Measurements from ENCODE around the gene DDHD1.

The DDHD1 gene

DNA sequence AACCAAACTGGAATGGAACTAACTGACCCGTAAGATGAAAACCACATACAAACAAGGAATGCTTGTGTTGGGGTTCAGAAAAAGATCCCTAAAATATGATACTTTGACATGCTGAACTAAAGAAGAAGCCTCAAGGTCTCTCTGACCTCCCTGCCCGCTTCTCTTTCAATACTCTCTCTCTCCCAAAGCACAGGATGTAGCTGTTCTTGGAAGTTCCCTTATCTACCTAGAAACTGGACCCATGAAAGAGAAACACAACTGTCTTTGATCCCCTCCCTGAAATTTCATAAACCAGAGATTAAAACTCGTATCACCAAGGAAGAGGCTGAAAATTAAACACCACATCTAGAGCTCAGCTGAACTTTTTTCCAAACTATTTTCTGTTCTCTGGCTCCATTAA lies 125.6 kb downstream of the DDHD1 start:
- DNase-seq = no peak

- no peak for DNase-seq
Observed at GRCh38 chr14:53027041-53027440, 126.1 kb downstream of the DDHD1 start.

DNA sequence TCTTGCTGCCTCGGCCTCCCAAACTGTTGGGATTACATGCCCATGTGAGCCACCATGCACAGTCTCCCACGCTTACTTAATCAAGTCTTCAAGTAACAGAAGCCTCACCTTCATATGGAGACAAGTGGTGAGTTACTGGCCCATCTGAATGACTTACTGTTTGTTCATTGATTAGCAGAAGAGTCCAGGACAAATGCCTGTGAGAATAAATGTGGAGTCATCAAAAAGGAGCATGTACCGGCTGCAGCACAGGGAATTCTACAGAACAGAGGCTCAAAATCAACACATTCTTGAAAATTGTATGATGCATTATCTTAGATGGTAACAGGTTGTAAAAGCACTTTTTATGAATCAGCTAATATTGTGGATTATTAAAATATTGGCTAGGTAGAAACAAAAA lies 129.8 kb downstream of the DDHD1 start:
- DNase-seq = no peak

DNA sequence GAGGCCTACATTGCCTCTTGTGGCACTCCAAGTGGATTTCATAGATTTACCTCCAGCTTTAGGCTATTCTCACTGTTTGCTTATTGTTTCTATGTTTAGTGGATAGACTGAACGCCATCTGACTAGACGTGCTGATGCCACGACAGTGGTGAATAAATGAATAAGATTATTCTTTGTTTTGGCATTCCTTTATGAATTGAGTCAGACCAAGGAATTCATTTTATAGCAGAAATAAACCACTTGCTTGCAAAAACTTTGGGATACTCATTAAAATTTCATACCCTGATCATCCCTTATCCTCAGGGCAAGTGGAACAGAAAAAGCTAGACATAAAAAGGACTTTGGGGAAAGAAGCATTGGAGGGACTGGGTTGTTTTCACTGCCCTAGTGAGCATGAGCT lies 130.5 kb downstream of the DDHD1 start:
- no peak for DNase-seq

DNA sequence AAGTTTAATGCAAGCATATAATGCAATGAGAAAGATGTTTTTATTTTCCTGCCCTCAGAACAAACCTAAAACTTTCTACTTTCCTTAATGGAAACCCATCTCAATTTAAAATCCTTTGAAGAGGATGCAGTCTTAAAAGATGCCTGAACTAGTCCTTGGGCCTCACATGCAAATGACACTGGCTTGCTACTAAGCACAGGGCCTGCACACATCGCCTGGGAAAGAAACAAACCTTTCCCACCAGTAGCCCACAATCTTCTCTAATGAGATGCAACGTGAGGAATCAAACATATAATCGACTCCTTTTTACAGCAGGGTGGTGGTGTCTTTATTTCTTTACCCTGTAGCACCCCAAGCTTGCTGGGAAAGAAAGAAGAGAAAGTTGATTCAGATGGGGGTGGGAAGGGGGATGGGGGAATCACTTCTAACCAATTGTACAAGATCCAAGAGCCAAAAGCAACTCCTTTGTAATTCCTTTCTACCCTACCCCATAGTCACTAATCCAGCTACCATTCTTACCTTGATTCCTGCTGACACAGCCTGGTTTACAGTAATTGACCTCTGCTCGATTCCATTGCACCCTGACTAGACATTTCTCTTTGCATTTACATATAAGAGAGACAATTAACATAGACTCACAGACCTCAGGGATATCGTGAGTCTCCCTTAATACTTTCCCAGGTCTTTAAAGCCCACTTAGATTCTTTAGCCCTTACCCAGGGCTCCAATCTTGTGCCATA lies 132.8 kb downstream of the DDHD1 start:
- DNase-seq = no peak

- no peak for DNase-seq
Observed at GRCh38 chr14:53019406-53019805, 133.7 kb downstream of the DDHD1 start.

DNA sequence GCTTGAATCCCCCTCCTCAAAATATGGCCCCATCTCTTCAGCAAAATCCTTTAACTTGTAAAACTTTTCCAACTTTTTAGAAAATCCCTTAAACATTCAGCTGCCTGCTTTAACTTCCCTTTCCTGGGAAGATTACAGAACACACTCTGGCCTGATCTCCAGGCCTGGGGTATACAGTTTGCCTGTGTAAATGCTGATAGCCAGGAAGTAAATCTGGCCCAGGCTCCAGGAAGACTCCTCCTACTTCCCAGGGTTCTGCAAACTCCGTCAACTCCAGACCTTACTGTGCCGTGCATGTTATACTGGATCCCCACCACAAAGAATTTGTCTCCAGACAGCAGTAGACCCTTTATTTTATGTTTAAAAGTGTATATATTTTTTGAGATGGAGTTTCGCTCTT lies 135.3 kb downstream of the DDHD1 start:
- DNase-seq = no peak

DNA sequence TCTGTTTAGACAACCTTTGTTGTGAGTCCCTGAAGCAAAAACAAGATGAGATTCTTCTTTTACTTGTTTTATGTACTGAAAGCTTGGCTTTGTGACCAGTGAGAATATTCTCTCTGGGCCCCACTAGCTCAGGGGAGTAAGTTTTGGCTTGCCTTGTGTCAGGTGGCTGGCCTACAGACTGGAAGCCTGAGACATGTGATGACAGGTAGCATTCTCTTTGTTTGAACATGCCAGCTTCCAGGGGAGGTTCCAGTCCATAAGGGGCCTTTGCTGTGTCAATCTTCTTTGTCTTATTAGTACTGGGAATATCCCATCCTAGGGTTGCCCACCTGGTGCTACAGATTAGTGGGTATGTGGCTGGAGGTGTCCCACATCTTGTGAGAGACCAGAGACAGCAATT lies 136.2 kb downstream of the DDHD1 start:
- DNase-seq = no peak

DNA sequence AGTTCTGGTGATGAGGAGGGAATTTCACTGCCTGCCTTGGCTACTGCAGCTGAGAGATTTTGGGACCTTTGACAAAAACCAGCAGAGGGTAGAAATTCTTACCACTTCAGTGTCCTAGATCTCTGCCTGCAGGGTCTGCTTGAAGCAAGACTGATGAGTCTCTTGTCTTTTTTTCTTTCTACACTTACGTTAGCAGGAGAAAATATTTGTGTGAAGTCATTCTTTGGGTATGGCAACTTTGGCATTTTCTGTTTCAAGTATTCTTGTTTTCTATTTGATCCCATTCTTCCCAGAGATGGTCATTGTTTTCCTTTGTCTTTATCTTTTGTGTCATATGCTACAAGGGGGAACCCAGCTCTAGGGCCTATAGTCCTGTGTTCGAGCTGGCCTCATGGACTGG lies 136.6 kb downstream of the DDHD1 start:
- no peak for DNase-seq

- DNase-seq = no peak
Observed at GRCh38 chr14:53011053-53011462, 142.1 kb downstream of the DDHD1 start.

DNA sequence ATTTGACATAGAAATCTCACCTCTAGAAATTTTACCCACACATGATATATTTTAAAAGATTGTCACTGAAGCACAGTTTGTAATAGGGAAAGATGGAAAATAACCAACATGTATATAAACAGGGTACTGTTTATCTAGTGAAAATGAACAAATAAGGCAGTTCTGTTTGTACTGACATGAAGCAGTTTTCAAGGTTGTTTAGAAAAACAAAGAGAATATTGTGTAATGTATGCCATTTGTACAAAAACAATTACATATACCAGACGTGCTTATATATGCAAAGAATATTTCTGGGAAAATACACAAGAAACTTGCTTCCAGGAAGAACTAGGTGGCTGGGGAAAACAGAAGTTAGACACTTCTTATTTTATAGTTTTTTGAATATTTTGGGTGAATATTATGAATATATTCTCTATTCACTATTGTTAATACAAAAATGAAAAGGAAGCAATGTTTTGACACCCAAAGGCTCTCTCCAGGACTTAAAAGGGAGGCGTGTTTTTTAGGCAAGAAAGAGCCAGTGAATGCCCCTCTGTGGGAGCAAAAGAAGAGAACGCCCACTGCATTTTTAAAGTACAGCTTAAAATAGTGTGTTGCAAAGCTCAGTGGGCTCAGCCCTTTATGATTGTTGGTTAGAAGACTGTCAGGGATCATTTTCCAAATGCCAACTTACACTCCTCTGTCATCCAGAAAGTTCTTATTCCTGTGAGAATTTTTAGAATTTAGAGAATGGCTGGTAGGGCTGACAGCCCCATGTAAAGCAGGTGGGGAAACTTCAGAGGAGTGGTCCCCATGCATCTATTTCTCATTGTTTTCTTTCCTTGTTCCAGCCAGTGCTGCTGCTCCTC lies 142.7 kb downstream of the DDHD1 start:
- no peak for DNase-seq

GRCh38 chr14:53006931-53007562 lies 146.1 kb downstream of the DDHD1 start:
- DNase-seq = no peak

DNA sequence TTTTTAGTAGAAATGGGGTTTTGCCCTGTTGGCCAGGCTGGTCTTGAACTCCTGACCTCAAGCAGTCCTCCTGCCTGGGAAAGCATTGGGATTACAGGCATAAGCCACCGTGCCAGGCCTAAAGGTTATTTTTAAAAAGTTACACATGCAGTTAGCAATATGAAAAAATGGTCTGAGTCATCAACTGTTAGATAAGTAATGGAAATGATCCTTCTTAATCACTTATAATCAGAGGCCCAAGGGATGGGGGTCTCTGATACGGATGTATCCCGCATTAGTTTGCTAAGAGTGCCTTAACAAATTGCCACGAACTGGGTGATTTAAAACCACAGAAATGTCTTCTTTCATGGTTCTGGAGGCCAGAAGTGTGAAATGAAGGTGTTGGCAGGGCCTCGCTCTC lies 148.1 kb downstream of the DDHD1 start:
- no peak for DNase-seq

- no peak for DNase-seq
Observed at GRCh38 chr14:53003776-53004175, 149.3 kb downstream of the DDHD1 start.

GRCh38 chr14:53002576-53002975 lies 150.5 kb downstream of the DDHD1 start:
- DNase-seq = no peak

GRCh38 chr14:53001787-53002378 lies 151.2 kb downstream of the DDHD1 start:
- DNase-seq = no peak

DNA sequence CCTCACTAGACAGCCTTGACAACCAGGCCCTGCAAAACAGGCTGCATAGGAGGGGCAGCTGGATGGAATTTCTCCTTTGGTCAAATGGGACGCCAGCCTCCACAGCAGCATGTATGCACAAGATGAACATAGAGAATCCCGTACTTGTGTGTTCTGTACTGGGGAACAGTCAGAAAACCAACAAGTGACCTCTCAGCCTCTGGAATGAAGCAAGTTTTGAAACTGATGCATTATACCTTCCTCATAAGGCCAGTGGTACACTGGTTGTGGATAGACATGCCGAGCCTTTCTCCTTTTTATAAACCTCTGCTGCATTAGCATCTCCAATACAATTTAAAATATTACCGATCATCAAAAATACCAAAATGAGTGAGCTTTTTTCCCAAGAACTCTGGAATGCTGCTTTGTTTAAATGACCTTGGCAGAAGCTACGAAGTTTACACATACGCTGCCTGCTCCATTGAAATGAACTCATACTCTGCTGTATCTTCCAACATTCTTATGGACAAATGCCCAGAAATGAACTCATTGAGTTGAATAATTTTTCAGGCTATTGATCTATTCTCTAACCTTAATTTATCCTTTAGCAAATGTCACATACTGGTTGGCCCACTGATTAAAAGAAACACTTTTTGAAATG lies 154.6 kb downstream of the DDHD1 start:
- DNase-seq = no peak

DNA sequence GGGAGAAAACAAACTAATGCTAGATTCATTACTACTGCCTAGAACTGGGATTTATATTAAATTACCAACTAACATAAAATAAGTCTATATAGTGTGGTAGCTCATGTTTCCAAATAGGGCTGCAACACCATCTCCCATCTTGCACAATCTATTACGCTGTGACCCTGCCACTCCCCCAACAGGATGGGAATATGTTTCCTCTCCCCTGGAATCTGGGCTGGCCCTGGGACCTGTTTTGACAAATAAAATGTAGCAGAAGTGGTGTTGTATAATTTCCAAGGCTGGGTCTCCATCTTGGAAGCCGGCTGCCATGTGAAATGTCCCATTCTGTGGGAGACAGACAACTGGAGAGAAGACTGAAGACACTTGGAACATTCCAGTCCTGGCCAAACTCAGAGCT lies 156.6 kb downstream of the DDHD1 start:
- no peak for DNase-seq

- no peak for DNase-seq
Observed at GRCh38 chr14:52995998-52996397, 157.1 kb downstream of the DDHD1 start.

GRCh38 chr14:52992236-52992870 lies 160.8 kb downstream of the DDHD1 start:
- no peak for DNase-seq

DNA sequence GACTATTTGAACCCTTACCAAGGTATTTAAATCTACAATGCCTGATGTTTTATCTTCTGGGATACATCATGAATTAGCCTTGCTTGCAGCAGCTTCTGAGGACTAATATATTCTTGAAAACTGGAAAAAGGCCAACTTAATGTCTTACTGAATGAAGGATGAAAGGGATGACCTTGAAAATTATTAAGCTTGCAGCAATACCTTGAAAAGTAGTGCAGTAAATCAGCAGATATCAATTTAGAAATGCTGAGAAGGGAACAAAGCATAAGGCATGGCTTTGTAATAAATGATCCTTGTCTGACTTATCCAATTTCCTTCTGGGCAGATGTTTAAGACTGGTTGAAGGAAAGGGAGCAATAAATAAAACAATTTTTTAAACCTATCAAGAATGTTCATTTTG lies 165.0 kb downstream of the DDHD1 start:
- DNase-seq = no peak

- DNase-seq = no peak
Observed at GRCh38 chr14:52987514-52987913, 165.6 kb downstream of the DDHD1 start.

- no peak for DNase-seq
Observed at GRCh38 chr14:52987042-52987441, 166.1 kb downstream of the DDHD1 start.
